Hepatocyte (in vitro differentiated cells): ENCODE results near the gene GRIK4. TPM values are rescaled to one million over a fixed set of nuclear protein-coding genes. Genes with fewer than 3 reads are reported as not detected.
A peak's percentile ranks its signal among the peaks of the same experiment; 100 is the strongest.

Source experiments
- DNase-seq: peaks from one replicate; pipeline ENCODE4 v3.0.0-alpha.2; 2016; ENCODE audit warnings: low spot score
- H2AFZ ChIP-seq: fragments of 200-600 bp; sonication (generic); 2 replicates; pipeline ENCODE4 v1.6.0; 2016; ENCODE audit warnings: antibody characterized with exemption, mild to moderate bottlenecking
- H3K27ac ChIP-seq: fragments of 200-600 bp; sonication (generic); 2 replicates; pipeline ENCODE4 v1.5.1; 2016; ENCODE audit warnings: mild to moderate bottlenecking
- H3K27me3 ChIP-seq: fragments of 200-600 bp; sonication (generic); 2 replicates; pipeline ENCODE4 v1.6.1; 2016
- H3K36me3 ChIP-seq: fragments of 200-600 bp; sonication (generic); replicated peaks from 2 replicates; pipeline ENCODE4 v1.5.1; 2016; ENCODE audit warnings: low read depth; ENCODE audit not compliant: insufficient read depth
- H3K4me1 ChIP-seq: fragments of 200-600 bp; sonication (generic); 2 replicates; pipeline ENCODE4 v1.5.1; 2016; ENCODE audit warnings: mild to moderate bottlenecking, moderate library complexity; ENCODE audit not compliant: insufficient read depth
- H3K4me2 ChIP-seq: fragments of 200-600 bp; sonication (generic); 2 replicates; pipeline ENCODE4 v1.6.0; 2016
- H3K4me3 ChIP-seq: fragments of 200-600 bp; sonication (generic); 2 replicates; pipeline ENCODE4 v1.5.1; 2016; ENCODE audit warnings: mild to moderate bottlenecking
- H3K79me2 ChIP-seq: fragments of 200-600 bp; sonication (generic); 2 replicates; pipeline ENCODE4 v1.6.0; 2017; ENCODE audit warnings: mild to moderate bottlenecking
- H3K9me2 ChIP-seq: fragments of 200-600 bp; sonication (generic); replicated peaks from 2 replicates; pipeline ENCODE4 v1.6.0; 2017; ENCODE audit warnings: mild to moderate bottlenecking; ENCODE audit not compliant: insufficient read depth
- H3K9me3 ChIP-seq: fragments of 200-600 bp; sonication (generic); 2 replicates; pipeline ENCODE4 v1.5.1; 2016; ENCODE audit warnings: low read depth, mild to moderate bottlenecking
- H4K20me1 ChIP-seq: fragments of 200-600 bp; sonication (generic); 2 replicates; pipeline ENCODE4 v1.6.0; 2016; ENCODE audit warnings: mild to moderate bottlenecking; ENCODE audit not compliant: insufficient read depth, poor library complexity, severe bottlenecking
- EZH2 ChIP-seq: fragments of 200-600 bp; sonication (generic); IDR thresholded peaks from 2 replicates; pipeline ENCODE4 v1.6.1; 2016; ENCODE audit warnings: antibody characterized with exemption, mild to moderate bottlenecking, borderline replicate concordance
- EZH2phosphoT487 ChIP-seq: fragments of 200-600 bp; sonication (generic); IDR thresholded peaks from one replicate; pipeline ENCODE4 v1.6.1; 2018; ENCODE audit warnings: antibody characterized with exemption, mild to moderate bottlenecking, low read depth, moderate library complexity; ENCODE audit not compliant: unreplicated experiment, severe bottlenecking
- WGBS: methylation state at CpG from one replicate; pipeline ENCODE4 v1.1.6; 2016; ENCODE audit warnings: low lambda C conversion rate; ENCODE audit errors: missing lambda C conversion rate; 5-methylcytosine and 5-hydroxymethylcytosine counted together
- polyA plus RNA-seq: library from polyadenylated mRNA; unstranded; fragments of >200 nt; fragmentation: Nextera tagmentation; extraction: Ambion mirVana; gene quantifications from 2 replicates; pipeline ENCODE4 v1.2.1, GENCODE V29; 2016
- total RNA-seq: library from RNA; depleted of rRNA; stranded (reverse); fragments of >200 nt; gene quantifications from 2 replicates; pipeline ENCODE4 v1.2.3, GENCODE V29; 2014
- TF ChIP-seq, protein P1 (sequence below): fragments of 200-600 bp; sonication (generic); IDR thresholded peaks from 2 replicates; pipeline ENCODE4 v1.5.1; 2016; ENCODE audit warnings: antibody characterized with exemption, mild to moderate bottlenecking; ENCODE audit not compliant: poor library complexity

The GRIK4 gene
- total and polyA plus RNA-seq, 2 experiments from 2014 or later = 1.5 to 2.3 TPM

DNA sequence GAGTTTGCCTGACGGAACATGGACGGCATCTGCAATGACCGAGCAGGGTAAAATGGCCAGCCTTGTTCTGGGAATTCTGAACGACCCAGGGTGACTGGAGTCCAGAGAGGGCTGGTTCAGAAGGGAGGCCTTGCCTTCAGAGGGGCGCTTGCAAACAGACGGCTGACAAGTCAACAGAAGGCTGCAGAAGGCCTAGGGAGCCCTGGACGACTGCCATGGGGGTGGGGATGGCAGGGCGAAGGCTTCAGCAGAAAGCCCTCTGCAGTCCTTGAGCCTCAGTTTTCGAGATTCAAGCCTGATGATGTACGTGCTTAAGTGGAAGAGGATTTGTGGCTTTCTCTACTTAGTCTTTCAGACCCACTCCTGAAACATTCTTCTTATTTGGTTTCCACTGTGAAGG lies 395.2 kb downstream of the GRIK4 start:
- DNase-seq = no peak
- TF ChIP-seq EZH2phosphoT487 (no peak), EZH2 (no peak)
- TF ChIP-seq, protein P1, sequence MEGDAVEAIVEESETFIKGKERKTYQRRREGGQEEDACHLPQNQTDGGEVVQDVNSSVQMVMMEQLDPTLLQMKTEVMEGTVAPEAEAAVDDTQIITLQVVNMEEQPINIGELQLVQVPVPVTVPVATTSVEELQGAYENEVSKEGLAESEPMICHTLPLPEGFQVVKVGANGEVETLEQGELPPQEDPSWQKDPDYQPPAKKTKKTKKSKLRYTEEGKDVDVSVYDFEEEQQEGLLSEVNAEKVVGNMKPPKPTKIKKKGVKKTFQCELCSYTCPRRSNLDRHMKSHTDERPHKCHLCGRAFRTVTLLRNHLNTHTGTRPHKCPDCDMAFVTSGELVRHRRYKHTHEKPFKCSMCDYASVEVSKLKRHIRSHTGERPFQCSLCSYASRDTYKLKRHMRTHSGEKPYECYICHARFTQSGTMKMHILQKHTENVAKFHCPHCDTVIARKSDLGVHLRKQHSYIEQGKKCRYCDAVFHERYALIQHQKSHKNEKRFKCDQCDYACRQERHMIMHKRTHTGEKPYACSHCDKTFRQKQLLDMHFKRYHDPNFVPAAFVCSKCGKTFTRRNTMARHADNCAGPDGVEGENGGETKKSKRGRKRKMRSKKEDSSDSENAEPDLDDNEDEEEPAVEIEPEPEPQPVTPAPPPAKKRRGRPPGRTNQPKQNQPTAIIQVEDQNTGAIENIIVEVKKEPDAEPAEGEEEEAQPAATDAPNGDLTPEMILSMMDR = no peak

DNA sequence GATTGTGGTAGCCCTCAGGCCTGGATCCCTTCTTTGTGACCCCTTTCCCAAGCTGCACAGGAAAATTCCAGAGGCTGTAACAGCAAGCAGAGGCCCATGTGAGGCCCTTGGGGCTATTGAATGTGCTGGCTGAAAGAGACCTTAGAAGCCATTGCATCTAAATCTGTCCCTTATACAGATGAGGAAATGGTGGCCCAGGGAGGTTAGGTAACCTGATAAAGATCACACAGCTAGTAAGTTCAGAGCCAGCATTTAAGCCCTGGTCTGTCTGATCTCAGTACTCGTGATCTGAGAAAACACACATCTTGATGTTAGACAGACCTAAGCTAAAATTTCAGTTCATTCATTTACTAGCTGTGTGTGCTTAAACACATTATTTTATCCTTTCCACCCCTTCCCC lies 396.4 kb downstream of the GRIK4 start:
- no peak overlapping the region for H2AFZ ChIP-seq
- WGBS = 53% methylated on average over 1 of the region's 1 CpG
- TF ChIP-seq EZH2 (no peak), EZH2phosphoT487 (no peak)
- TF ChIP-seq, protein P1 = no peak
- H3K36me3 ChIP-seq = no peaks in the 10 kb centered on the region
- no peaks in the 10 kb centered on the region for H3K27me3 ChIP-seq
- DNase-seq = no peak
- no peak overlapping the region for H3K4me2 ChIP-seq
- H4K20me1 ChIP-seq = no peaks in the 10 kb centered on the region
- H3K4me3 ChIP-seq = no peak overlapping the region
- peak overlapping the region; percentile 12 for H3K27ac ChIP-seq
- H3K4me1 ChIP-seq = peaks cover 13% of the 10 kb centered on the region
- H3K9me2 ChIP-seq = no peaks in the 10 kb centered on the region
- no peaks in the 10 kb centered on the region for H3K9me3 ChIP-seq
- no peaks in the 10 kb centered on the region for H3K79me2 ChIP-seq

More for the DNA sequence above, 395.2 kb downstream of the GRIK4 start:
- Histone ChIP-seq H3K4me2 (no peak overlapping the region), H3K4me3 (no peak overlapping the region), H3K9me2 (no peaks in the 10 kb centered on the region), H3K36me3 (no peaks in the 10 kb centered on the region), H2AFZ (no peak overlapping the region), H3K79me2 (no peaks in the 10 kb centered on the region), H3K4me1 (peaks cover 13% of the 10 kb centered on the region), H4K20me1 (no peaks in the 10 kb centered on the region), H3K27ac (no peak overlapping the region), H3K9me3 (no peaks in the 10 kb centered on the region), H3K27me3 (no peaks in the 10 kb centered on the region)
- 87% methylated on average over 10 of the region's 10 CpGs for WGBS

DNA sequence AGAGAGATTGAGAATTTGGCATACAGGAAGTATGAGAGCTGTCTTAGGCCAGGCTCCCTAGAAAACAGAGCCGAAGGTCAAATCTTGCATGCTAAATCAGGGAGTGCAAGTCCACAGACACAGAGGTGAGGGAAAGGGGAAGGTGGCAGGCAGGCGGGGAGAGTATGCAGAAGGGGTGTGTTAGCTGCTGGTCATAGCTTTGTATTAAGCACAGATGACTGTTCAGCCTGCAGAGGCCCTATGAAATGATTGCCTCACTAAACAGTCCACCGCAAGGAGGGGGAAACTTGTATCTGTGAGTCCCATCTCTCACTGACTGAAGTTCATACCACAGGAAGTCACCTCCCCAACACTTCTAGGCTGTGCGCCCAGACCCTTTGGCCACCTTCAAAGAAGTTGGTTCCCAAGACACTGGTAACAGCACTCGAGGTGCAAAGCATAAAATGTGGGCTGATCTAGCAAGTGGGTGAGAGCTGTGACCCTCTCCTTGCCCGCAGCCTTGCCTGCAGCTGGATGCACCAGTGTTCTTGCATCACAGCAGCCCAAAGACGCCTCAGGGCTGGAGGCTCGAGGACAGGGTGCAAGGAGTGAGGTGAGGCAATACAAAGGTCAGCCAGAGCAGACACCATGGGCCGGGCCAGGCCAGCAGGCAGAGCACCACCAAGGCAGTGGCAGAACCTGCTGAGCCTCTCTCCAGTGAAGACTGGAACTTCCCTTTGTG lies 397.1 kb downstream of the GRIK4 start:
- H3K27me3 ChIP-seq = no peaks in the 10 kb centered on the region
- no peak overlapping the region for H2AFZ ChIP-seq
- TF ChIP-seq, protein P1 = no peak
- TF ChIP-seq EZH2phosphoT487 = no peak
- no peak for TF ChIP-seq EZH2
- H3K4me2 ChIP-seq = no peak overlapping the region
- 60% methylated on average over 9 of the region's 9 CpGs for WGBS
- peaks cover 13% of the 10 kb centered on the region for H3K4me1 ChIP-seq
- H3K9me3 ChIP-seq = no peaks in the 10 kb centered on the region
- H3K9me2 ChIP-seq = no peaks in the 10 kb centered on the region
- no peaks in the 10 kb centered on the region for H3K36me3 ChIP-seq
- no peaks in the 10 kb centered on the region for H3K79me2 ChIP-seq
- H3K4me3 ChIP-seq = no peak overlapping the region
- no peaks in the 10 kb centered on the region for H4K20me1 ChIP-seq
- DNase-seq = peak; percentile 72
- H3K27ac ChIP-seq = peak overlapping the region; percentile 53
